ENCODE data around the gene UBE2G1. TPM values are rescaled to one million over a fixed set of nuclear protein-coding genes. Genes with fewer than 3 reads are reported as not detected.

Gene UBE2G1
- total and polyA plus RNA-seq, 10 of the 15 experiments (the other 5 are each of a cell fraction or from before 2014, with no cell fraction given) = 24.4 to 139 (median 77.4) TPM

DNA sequence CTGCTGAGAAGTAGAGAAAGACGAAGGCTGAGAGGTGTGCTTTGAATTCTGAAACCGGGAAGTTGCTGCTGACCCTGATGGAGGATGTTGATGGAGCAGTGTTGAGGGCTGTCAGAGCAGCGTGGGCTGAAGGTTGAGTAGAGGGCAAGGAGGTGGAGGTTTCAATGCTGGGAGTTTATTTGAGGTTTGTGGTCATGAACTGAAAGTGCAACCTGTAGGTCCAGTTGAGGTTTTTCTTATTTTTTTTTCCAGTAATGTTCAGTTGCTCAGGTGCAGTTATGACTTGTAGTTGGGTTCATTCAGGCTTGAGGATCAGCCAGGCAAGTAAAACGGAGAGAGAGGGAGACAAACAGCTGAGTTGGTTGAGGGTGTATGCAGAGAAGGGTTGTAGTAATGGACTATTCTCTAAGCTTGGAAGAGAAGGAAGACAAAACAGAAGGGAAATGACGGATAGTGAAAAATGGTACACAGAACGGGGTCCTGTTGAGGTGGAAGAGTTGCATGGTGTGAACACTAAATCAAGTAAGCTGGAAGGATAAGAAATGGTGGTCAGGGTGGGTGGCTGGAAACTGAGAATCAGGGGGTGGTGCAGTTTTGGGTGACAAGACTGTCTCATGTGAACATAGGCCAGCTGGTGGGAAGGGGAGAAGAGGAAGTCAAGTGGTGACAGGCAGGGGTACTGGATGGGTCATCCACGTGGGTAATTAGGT is 8.7 kb upstream of the UBE2G1 start (continued):
- no peak for TF ChIP-seq ZNF207 (IDR thresholded peaks at IDR 0.05; ENCODE audit: borderline replicate concordance)
- TF ChIP-seq CBX3 (IDR thresholded peaks at IDR 0.05; ENCODE audit: borderline replicate concordance, low read depth) = no peak
- TF ChIP-seq GATAD2B (conservative IDR thresholded peaks at IDR 0.05; ENCODE audit: low read depth) = peak; percentile 72; the same call in 1 of the 2 replicates
- TF ChIP-seq RUNX3 (IDR thresholded peaks at IDR 0.05; ENCODE audit: low read length) = peak; percentile 99
- peak; percentile 97 for TF ChIP-seq MTA2 (IDR thresholded peaks at IDR 0.05; ENCODE audit: low read depth)
- 0 out of 2 replicates have a peak, but pooled peaks have one; percentile 8 for TF ChIP-seq CBX5 (IDR thresholded peaks at IDR 0.05; ENCODE audit: low read depth)
- peak; percentile 59 for TF ChIP-seq TAF1 (IDR thresholded peaks at IDR 0.05; ENCODE audit: borderline replicate concordance, low read depth, low read length)
- peak in 1 of 2 experiments; percentile 90; a peak in 2 of 3 replicates for TF ChIP-seq EGR1 (IDR thresholded peaks at IDR 0.05; ENCODE audit: borderline replicate concordance in 1 of 2, low read depth in 2 of 2, low read length in 2 of 2)
- TF ChIP-seq CHD2 (IDR thresholded peaks at IDR 0.05; ENCODE audit: borderline replicate concordance, low read depth, low read length) = peak; percentile 76; the same call in 1 of the 2 replicates
- TF ChIP-seq, protein P1, sequence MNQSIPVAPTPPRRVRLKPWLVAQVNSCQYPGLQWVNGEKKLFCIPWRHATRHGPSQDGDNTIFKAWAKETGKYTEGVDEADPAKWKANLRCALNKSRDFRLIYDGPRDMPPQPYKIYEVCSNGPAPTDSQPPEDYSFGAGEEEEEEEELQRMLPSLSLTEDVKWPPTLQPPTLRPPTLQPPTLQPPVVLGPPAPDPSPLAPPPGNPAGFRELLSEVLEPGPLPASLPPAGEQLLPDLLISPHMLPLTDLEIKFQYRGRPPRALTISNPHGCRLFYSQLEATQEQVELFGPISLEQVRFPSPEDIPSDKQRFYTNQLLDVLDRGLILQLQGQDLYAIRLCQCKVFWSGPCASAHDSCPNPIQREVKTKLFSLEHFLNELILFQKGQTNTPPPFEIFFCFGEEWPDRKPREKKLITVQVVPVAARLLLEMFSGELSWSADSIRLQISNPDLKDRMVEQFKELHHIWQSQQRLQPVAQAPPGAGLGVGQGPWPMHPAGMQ (IDR thresholded peaks at IDR 0.05; ENCODE audit: borderline replicate concordance) = no peak; the same call in 1 of the 2 replicates
- TF ChIP-seq, protein P2, sequence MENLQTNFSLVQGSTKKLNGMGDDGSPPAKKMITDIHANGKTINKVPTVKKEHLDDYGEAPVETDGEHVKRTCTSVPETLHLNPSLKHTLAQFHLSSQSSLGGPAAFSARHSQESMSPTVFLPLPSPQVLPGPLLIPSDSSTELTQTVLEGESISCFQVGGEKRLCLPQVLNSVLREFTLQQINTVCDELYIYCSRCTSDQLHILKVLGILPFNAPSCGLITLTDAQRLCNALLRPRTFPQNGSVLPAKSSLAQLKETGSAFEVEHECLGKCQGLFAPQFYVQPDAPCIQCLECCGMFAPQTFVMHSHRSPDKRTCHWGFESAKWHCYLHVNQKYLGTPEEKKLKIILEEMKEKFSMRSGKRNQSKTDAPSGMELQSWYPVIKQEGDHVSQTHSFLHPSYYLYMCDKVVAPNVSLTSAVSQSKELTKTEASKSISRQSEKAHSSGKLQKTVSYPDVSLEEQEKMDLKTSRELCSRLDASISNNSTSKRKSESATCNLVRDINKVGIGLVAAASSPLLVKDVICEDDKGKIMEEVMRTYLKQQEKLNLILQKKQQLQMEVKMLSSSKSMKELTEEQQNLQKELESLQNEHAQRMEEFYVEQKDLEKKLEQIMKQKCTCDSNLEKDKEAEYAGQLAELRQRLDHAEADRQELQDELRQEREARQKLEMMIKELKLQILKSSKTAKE (IDR thresholded peaks at IDR 0.05; ENCODE audit: low read depth, poor library complexity, severe bottlenecking) = peak; percentile 97
- no peak for TF ChIP-seq NR2C1 (IDR thresholded peaks at IDR 0.05)
- TF ChIP-seq POLR2AphosphoS5 (IDR thresholded peaks at IDR 0.05; ENCODE audit: low read length) = no peak; the same call in 1 of the 2 replicates
- TF ChIP-seq, protein P3, sequence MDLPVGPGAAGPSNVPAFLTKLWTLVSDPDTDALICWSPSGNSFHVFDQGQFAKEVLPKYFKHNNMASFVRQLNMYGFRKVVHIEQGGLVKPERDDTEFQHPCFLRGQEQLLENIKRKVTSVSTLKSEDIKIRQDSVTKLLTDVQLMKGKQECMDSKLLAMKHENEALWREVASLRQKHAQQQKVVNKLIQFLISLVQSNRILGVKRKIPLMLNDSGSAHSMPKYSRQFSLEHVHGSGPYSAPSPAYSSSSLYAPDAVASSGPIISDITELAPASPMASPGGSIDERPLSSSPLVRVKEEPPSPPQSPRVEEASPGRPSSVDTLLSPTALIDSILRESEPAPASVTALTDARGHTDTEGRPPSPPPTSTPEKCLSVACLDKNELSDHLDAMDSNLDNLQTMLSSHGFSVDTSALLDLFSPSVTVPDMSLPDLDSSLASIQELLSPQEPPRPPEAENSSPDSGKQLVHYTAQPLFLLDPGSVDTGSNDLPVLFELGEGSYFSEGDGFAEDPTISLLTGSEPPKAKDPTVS (IDR thresholded peaks at IDR 0.05; ENCODE audit: low read depth, low read length) = no peak
- peak; percentile 93 to 96 for TF ChIP-seq EP300 (IDR thresholded peaks at IDR 0.05; ENCODE audit: borderline replicate concordance in 1 of 2, control insufficient read depth in 1 of 2, low read depth in 2 of 2, low read length in 2 of 2)
- TF ChIP-seq MYC (IDR thresholded peaks at IDR 0.05; ENCODE audit: insufficient read depth, insufficient read length, insufficient replicate concordance, low read length, severe bottlenecking) = no peak
- TF ChIP-seq, protein P4, sequence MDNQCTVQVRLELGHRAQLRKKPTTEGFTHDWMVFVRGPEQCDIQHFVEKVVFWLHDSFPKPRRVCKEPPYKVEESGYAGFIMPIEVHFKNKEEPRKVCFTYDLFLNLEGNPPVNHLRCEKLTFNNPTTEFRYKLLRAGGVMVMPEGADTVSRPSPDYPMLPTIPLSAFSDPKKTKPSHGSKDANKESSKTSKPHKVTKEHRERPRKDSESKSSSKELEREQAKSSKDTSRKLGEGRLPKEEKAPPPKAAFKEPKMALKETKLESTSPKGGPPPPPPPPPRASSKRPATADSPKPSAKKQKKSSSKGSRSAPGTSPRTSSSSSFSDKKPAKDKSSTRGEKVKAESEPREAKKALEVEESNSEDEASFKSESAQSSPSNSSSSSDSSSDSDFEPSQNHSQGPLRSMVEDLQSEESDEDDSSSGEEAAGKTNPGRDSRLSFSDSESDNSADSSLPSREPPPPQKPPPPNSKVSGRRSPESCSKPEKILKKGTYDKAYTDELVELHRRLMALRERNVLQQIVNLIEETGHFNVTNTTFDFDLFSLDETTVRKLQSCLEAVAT (IDR thresholded peaks at IDR 0.05) = peak; percentile 99
- peak; percentile 48 for TF ChIP-seq RAD51 (IDR thresholded peaks at IDR 0.05)
- TF ChIP-seq SUPT20H (IDR thresholded peaks at IDR 0.05; ENCODE audit: borderline replicate concordance, control insufficient read depth, low read depth, low read length) = no peak
- peak; percentile 42; the same call in 1 of the 2 replicates for TF ChIP-seq POLR2A (IDR thresholded peaks at IDR 0.05; ENCODE audit: low read depth, low read length)
- TF ChIP-seq ZNF24 (IDR thresholded peaks at IDR 0.05) = peak; percentile 11; the same call in 1 of the 2 replicates
- no peak for TF ChIP-seq SIN3A (IDR thresholded peaks at IDR 0.05; ENCODE audit: low read depth, low read length)
- peak; percentile 100 for TF ChIP-seq NFIC (IDR thresholded peaks at IDR 0.05; ENCODE audit: low read depth, low read length)
- TF ChIP-seq NFYA (IDR thresholded peaks at IDR 0.05; ENCODE audit: borderline replicate concordance, low read depth, low read length) = no peak
